Measurements from ENCODE around the gene GFOD1. TPM values are rescaled to one million over a fixed set of nuclear protein-coding genes. Genes with fewer than 3 reads are reported as not detected.
"Not testable (repeated sequence)": the region's sequence is repeated elsewhere in the genome, so short reads cannot be mapped to it uniquely, and the experiment has no call there.

GFOD1 gene
- polyA plus RNA-seq, 1 of the 3 experiments (the other 2 are of a cell fraction), result 1.6 TPM

- Histone ChIP-seq H3K9me2 (no peaks in the 10 kb centered on the region), H3F3A (replicated peaks; ENCODE audit: insufficient read depth) (no peaks in the 10 kb centered on the region), H3K4me2 (no peak overlapping the region), H3K9me3 (no peaks in the 10 kb centered on the region), H3K9ac (no peak overlapping the region), H3K27me3 (ENCODE audit: insufficient read depth) (no peaks in the 10 kb centered on the region), H4K20me1 (ENCODE audit: insufficient read depth) (no peaks in the 10 kb centered on the region), H3K36me3 (replicated peaks in 1 of 2; ENCODE audit: control insufficient read depth in 1 of 2, insufficient read depth in 2 of 2, low read length in 1 of 2) (no peaks in the 10 kb centered on the region), H3K79me2 (ENCODE audit: insufficient read depth) (no peaks in the 10 kb centered on the region), H2AFZ (ENCODE audit: low read depth) (no peak overlapping the region), H3K4me3 (ENCODE audit: low read depth in 2 of 2, low read length in 1 of 2) (no peak overlapping the region), H3K27ac (ENCODE audit: low read depth in 2 of 2, low read length in 1 of 2) (no peak overlapping the region), H3K4me1 (ENCODE audit: control insufficient read depth in 1 of 2, insufficient read depth in 2 of 2, low read depth in 1 of 2, low read length in 1 of 2) (peaks cover 6% of the 10 kb centered on the region in 2 experiments; a peak in 3 of 4 replicates)
- TF ChIP-seq EZH2phosphoT487 (IDR thresholded peaks at IDR 0.05; ENCODE audit: borderline replicate concordance, low read depth) (no peak), RAD21 (IDR thresholded peaks at IDR 0.05; ENCODE audit: low read length) (no peak), NRF1 (IDR thresholded peaks at IDR 0.05; ENCODE audit: low read depth, low read length) (no peak), PBX3 (IDR thresholded peaks at IDR 0.05) (no peak), GATA2 (CRISPR knock-in tag; IDR thresholded peaks at IDR 0.05) (no peak), RFX5 (IDR thresholded peaks at IDR 0.05; ENCODE audit: low read length) (no peak), TCF12 (IDR thresholded peaks at IDR 0.05) (no peak), NFIC (IDR thresholded peaks at IDR 0.05; ENCODE audit: borderline replicate concordance) (no peak), ELF1 (IDR thresholded peaks at IDR 0.05) (no peak), POLR2AphosphoS5 (IDR thresholded peaks at IDR 0.05; ENCODE audit: low read depth, low read length) (no peak)
- TF ChIP-seq, protein P1, sequence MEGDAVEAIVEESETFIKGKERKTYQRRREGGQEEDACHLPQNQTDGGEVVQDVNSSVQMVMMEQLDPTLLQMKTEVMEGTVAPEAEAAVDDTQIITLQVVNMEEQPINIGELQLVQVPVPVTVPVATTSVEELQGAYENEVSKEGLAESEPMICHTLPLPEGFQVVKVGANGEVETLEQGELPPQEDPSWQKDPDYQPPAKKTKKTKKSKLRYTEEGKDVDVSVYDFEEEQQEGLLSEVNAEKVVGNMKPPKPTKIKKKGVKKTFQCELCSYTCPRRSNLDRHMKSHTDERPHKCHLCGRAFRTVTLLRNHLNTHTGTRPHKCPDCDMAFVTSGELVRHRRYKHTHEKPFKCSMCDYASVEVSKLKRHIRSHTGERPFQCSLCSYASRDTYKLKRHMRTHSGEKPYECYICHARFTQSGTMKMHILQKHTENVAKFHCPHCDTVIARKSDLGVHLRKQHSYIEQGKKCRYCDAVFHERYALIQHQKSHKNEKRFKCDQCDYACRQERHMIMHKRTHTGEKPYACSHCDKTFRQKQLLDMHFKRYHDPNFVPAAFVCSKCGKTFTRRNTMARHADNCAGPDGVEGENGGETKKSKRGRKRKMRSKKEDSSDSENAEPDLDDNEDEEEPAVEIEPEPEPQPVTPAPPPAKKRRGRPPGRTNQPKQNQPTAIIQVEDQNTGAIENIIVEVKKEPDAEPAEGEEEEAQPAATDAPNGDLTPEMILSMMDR (IDR thresholded peaks at IDR 0.05), result no peak
- TF ChIP-seq, protein P2, sequence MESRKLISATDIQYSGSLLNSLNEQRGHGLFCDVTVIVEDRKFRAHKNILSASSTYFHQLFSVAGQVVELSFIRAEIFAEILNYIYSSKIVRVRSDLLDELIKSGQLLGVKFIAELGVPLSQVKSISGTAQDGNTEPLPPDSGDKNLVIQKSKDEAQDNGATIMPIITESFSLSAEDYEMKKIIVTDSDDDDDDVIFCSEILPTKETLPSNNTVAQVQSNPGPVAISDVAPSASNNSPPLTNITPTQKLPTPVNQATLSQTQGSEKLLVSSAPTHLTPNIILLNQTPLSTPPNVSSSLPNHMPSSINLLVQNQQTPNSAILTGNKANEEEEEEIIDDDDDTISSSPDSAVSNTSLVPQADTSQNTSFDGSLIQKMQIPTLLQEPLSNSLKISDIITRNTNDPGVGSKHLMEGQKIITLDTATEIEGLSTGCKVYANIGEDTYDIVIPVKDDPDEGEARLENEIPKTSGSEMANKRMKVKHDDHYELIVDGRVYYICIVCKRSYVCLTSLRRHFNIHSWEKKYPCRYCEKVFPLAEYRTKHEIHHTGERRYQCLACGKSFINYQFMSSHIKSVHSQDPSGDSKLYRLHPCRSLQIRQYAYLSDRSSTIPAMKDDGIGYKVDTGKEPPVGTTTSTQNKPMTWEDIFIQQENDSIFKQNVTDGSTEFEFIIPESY (IDR thresholded peaks at IDR 0.05; ENCODE audit: borderline replicate concordance, low read depth), result no peak
- ChIA-PET POLR2A (no interaction called here), CTCF (no interaction called here)
- 68% methylated on average over 3 of the region's 3 CpGs for WGBS (ENCODE audit: low lambda C conversion rate)
- DNase-seq, result no peak
These were observed 96.7 kb downstream of the GFOD1 start for GRCh38 chr6:13390658-13391057.

DNA sequence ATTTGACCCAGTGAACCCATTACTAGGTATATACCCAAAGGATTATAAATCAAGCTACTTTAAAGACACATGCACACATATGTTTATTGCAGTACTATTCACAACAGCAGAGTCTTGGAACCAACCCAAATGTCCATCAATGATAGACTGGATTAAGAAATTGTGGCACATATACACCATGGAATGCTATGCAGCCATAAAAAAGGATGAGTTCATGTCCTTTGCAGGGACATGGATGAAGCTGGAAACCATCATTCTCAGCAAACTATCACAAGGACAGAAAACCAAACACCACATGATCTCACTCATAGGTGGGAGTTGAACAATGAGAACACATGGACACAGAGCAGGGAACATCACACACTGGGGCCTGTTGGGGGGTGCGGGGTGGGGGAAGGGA lies 98.2 kb downstream of the GFOD1 start:
- H3K9me2 ChIP-seq; H3K4me2 ChIP-seq; H3K4me1 ChIP-seq (ENCODE audit: control insufficient read depth in 1 of 2, insufficient read depth in 2 of 2, low read depth in 1 of 2, low read length in 1 of 2); CTCF ChIA-PET; H3K9me3 ChIP-seq; H3K27ac ChIP-seq (ENCODE audit: low read depth in 2 of 2, low read length in 1 of 2); DNase-seq; H3K27me3 ChIP-seq (ENCODE audit: insufficient read depth); POLR2A ChIA-PET; H3K9ac ChIP-seq; H3K4me3 ChIP-seq (ENCODE audit: low read depth in 2 of 2, low read length in 1 of 2); H2AFZ ChIP-seq (ENCODE audit: low read depth); H4K20me1 ChIP-seq (ENCODE audit: insufficient read depth); H3K36me3 ChIP-seq (replicated peaks in 1 of 2; ENCODE audit: control insufficient read depth in 1 of 2, insufficient read depth in 2 of 2, low read length in 1 of 2); H3F3A ChIP-seq (replicated peaks; ENCODE audit: insufficient read depth); H3K79me2 ChIP-seq (ENCODE audit: insufficient read depth): not testable (repeated sequence)
- WGBS (ENCODE audit: low lambda C conversion rate), result 85% methylated on average over 1 of the region's 1 CpG

DNA sequence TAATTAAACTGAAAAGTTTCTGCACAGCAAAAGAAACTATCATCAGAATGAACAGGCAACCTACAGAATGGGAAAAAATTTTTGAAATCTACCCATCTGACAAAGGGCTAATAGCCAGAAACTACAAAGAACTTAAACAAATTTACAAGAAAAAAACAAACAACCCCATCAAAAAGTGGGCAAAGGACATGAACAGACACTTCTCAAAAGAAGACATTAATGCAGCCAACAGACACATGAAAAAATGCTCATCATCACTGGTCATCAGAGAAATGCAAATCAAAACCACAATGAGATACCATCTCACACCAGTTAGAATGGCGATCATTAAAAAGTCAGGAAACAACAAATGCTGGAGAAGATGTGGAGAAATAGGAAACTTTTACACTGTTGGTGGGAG lies 98.6 kb downstream of the GFOD1 start:
- H3K9me3 ChIP-seq; H3F3A ChIP-seq (replicated peaks; ENCODE audit: insufficient read depth); H3K27me3 ChIP-seq (ENCODE audit: insufficient read depth); H3K79me2 ChIP-seq (ENCODE audit: insufficient read depth); H3K4me2 ChIP-seq; H3K36me3 ChIP-seq (replicated peaks in 1 of 2; ENCODE audit: control insufficient read depth in 1 of 2, insufficient read depth in 2 of 2, low read length in 1 of 2); H4K20me1 ChIP-seq (ENCODE audit: insufficient read depth); H3K9me2 ChIP-seq; CTCF ChIA-PET; DNase-seq; H3K4me1 ChIP-seq (ENCODE audit: control insufficient read depth in 1 of 2, insufficient read depth in 2 of 2, low read depth in 1 of 2, low read length in 1 of 2); H3K4me3 ChIP-seq (ENCODE audit: low read depth in 2 of 2, low read length in 1 of 2); H3K9ac ChIP-seq; POLR2A ChIA-PET; H2AFZ ChIP-seq (ENCODE audit: low read depth); H3K27ac ChIP-seq (ENCODE audit: low read depth in 2 of 2, low read length in 1 of 2): not testable (repeated sequence)
- WGBS (ENCODE audit: low lambda C conversion rate), result 84% methylated on average over 1 of the region's 1 CpG
